ENCODE measurements around the gene TOX2.

GRCh38 chr20:43915211-43916072 lies 790 bp downstream of the TOX2 start:
- no peak for TF ChIP-seq CTCF (IDR thresholded peaks at IDR 0.05)
- TF ChIP-seq POLR2A (IDR thresholded peaks at IDR 0.05), result no peak

Measured in ovary (tissue), 3 donors.